Measurements from ENCODE around the gene P3H1.

Gene P3H1

GRCh38 chr1:42703888-42704464 is 62.9 kb downstream of the P3H1 start:
- no peak overlapping the region for H3K4me3 ChIP-seq (replicated peaks; ENCODE audit: low read depth, low read length)
- TF ChIP-seq CTCF (IDR thresholded peaks at IDR 0.05; ENCODE audit: low read length, missing control alignments) = no peak
- no peak for DNase-seq (ENCODE audit: low read depth)

- H3K4me3 ChIP-seq (replicated peaks; ENCODE audit: low read depth, low read length) = no peak overlapping the region
- no peak for DNase-seq (ENCODE audit: low read depth)
- TF ChIP-seq CTCF (IDR thresholded peaks at IDR 0.05; ENCODE audit: low read length, missing control alignments) = no peak
Measured at GRCh38 chr1:42700006-42700405, 66.8 kb downstream of the P3H1 start.

- DNase-seq (ENCODE audit: low read depth) = no peak
- no peak overlapping the region for H3K4me3 ChIP-seq (replicated peaks; ENCODE audit: low read depth, low read length)
- no peak for TF ChIP-seq CTCF (IDR thresholded peaks at IDR 0.05; ENCODE audit: low read length, missing control alignments)
Measured at GRCh38 chr1:42698081-42698813, 68.6 kb downstream of the P3H1 start.

Measured in fibroblast of pulmonary artery (primary cell).